Gastroesophageal sphincter (tissue), 3 donors: ENCODE data around the gene GHRL.

Source experiments
- CTCF ChIP-seq, 4 experiments: fragments of 200-600 bp in 2 of 4; fragments of 450-650 bp in 2 of 4; sonication (generic) in 1 of 4; IDR thresholded peaks; one replicate each; pipeline ENCODE4 v1.5.1; 2017 to 2019; ENCODE audit warnings: antibody characterized with exemption in 4 of 4, mild to moderate bottlenecking in 2 of 4, moderate library complexity in 2 of 4
- EP300 ChIP-seq: sonication (generic); formaldehyde crosslinking; IDR thresholded peaks from one replicate; pipeline ENCODE4 v1.6.1; 2017; ENCODE audit warnings: antibody characterized with exemption, mild to moderate bottlenecking
- POLR2A ChIP-seq, 2 donors: fragments of 450-650 bp; IDR thresholded peaks; one replicate each; pipeline ENCODE4 v1.6.1; 2017; ENCODE audit warnings: antibody characterized with exemption in 2 of 2, mild to moderate bottlenecking in 2 of 2, moderate library complexity in 1 of 2
- POLR2AphosphoS5 ChIP-seq: sonication (generic); formaldehyde crosslinking; IDR thresholded peaks from one replicate; pipeline ENCODE4 v1.6.1; 2017; ENCODE audit warnings: antibody characterized with exemption

- no peak for TF ChIP-seq CTCF (IDR thresholded peaks at IDR 0.05)
- no peak for TF ChIP-seq POLR2A (IDR thresholded peaks at IDR 0.05)
- no peak for TF ChIP-seq POLR2AphosphoS5
- TF ChIP-seq EP300 = no peak
Measured at GRCh38 chr3:10238345-10239183, 54.2 kb downstream of the GHRL start.
